Thyroid gland (tissue), 4 donors: Measurements from ENCODE around the gene PLVAP.

Experiments
- POLR2A ChIP-seq, 2 donors: fragments of 450-650 bp; IDR thresholded peaks; one replicate each; pipeline ENCODE4 v1.6.1; 2017; ENCODE audit warnings: antibody characterized with exemption in 2 of 2, mild to moderate bottlenecking in 2 of 2, moderate library complexity in 1 of 2
- TF ChIP-seq, protein P1 (sequence below), 6 experiments: fragments of 200-600 bp in 3 of 6; fragments of 450-650 bp in 3 of 6; sonication (generic) in 3 of 6; IDR thresholded peaks; one replicate each; pipeline ENCODE4 v1.5.1; 2016 to 2019; ENCODE audit warnings: antibody characterized with exemption in 6 of 6, mild to moderate bottlenecking in 2 of 6, inconsistent platforms in 1 of 6, moderate library complexity in 1 of 6

DNA sequence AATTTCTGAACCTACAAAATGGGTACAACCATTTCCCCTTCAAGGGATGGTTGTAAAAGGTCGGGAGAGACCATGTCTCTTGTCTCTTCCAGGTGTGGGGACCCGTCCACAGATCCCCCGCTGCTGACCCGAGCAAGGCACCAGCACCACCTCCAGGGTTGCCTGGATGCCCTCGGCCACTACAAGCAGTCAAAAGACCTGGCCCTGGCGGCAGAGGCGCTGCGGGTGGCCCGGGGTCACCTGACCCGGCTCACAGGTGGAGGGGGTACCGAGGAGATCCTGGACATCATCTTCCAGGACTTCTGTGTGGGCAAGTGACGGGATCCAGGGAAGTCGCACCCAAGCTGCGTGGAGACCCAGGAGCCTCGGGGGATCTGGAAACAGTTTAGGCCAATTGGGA lies 35.8 kb downstream of the PLVAP start:
- TF ChIP-seq, protein P1, sequence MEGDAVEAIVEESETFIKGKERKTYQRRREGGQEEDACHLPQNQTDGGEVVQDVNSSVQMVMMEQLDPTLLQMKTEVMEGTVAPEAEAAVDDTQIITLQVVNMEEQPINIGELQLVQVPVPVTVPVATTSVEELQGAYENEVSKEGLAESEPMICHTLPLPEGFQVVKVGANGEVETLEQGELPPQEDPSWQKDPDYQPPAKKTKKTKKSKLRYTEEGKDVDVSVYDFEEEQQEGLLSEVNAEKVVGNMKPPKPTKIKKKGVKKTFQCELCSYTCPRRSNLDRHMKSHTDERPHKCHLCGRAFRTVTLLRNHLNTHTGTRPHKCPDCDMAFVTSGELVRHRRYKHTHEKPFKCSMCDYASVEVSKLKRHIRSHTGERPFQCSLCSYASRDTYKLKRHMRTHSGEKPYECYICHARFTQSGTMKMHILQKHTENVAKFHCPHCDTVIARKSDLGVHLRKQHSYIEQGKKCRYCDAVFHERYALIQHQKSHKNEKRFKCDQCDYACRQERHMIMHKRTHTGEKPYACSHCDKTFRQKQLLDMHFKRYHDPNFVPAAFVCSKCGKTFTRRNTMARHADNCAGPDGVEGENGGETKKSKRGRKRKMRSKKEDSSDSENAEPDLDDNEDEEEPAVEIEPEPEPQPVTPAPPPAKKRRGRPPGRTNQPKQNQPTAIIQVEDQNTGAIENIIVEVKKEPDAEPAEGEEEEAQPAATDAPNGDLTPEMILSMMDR (IDR thresholded peaks at IDR 0.05), result no peak
- no peak for TF ChIP-seq POLR2A (IDR thresholded peaks at IDR 0.05)
